ENCODE measurements around the gene SNED1. TPM values are rescaled to one million over a fixed set of nuclear protein-coding genes. Genes with fewer than 3 reads are reported as not detected.

The SNED1 gene
- total RNA-seq, 1 experiment from 2014 or later, result 3.2 TPM

DNA sequence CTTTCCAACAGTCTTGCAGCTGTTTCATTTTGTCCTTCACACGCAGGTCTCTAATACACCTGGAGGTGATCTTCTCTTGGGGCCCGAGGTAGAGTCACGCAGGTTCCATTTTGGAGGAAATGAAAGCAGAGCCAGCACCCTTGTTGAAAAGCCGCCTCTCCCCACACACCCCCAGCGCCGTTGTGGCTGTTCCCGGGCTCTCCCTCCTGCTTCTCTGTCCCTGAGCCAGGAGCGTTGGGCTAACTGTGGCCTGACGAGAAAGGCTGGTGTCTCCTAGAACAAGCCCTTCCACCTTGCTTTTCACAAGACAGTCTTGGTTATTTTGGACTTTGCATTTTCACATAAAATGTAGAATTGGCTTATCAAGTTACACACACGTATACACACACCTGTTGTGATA is 16.3 kb downstream of the SNED1 start (continued):
- TF ChIP-seq AR (CRISPR knock-in tag; IDR thresholded peaks at IDR 0.05), result no peak
- TF ChIP-seq, protein P1, sequence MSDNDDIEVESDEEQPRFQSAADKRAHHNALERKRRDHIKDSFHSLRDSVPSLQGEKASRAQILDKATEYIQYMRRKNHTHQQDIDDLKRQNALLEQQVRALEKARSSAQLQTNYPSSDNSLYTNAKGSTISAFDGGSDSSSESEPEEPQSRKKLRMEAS (CRISPR knock-in tag; IDR thresholded peaks at IDR 0.05), result no peak
- TF ChIP-seq SOX15 (CRISPR knock-in tag; IDR thresholded peaks at IDR 0.05), result no peak
- TF ChIP-seq NR1H2 (CRISPR knock-in tag; IDR thresholded peaks at IDR 0.05), result no peak
- TF ChIP-seq E2F4 (CRISPR knock-in tag; IDR thresholded peaks at IDR 0.05; ENCODE audit: borderline replicate concordance, low read depth), result no peak
- TF ChIP-seq SMAD3 (CRISPR knock-in tag; IDR thresholded peaks at IDR 0.05; ENCODE audit: borderline replicate concordance), result no peak
- TF ChIP-seq FOXJ3 (CRISPR knock-in tag; IDR thresholded peaks at IDR 0.05; ENCODE audit: borderline replicate concordance), result no peak

GRCh38 chr2:241015439-241015838 is 17.0 kb downstream of the SNED1 start:
- Mint-ChIP-seq H3K27me3 (ENCODE audit: low read depth) (no peaks in the 10 kb centered on the region), H3K4me1 (no peaks in the 10 kb centered on the region), H3K27ac (peak overlapping the region; percentile 7; the same call in 1 of the 2 replicates), H3K4me3 (no peak overlapping the region), H3K9me3 (peaks cover 3% of the 10 kb centered on the region; the same call in 1 of the 2 replicates), H3K36me3 (no peaks in the 10 kb centered on the region)
- DNase-seq (ENCODE audit: low spot score), result no peak
- TF ChIP-seq, protein P2, sequence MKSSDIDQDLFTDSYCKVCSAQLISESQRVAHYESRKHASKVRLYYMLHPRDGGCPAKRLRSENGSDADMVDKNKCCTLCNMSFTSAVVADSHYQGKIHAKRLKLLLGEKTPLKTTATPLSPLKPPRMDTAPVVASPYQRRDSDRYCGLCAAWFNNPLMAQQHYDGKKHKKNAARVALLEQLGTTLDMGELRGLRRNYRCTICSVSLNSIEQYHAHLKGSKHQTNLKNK (CRISPR knock-in tag; IDR thresholded peaks at IDR 0.05), result no peak
- TF ChIP-seq HMGA2 (CRISPR knock-in tag; IDR thresholded peaks at IDR 0.05), result no peak
- TF ChIP-seq, protein P3, sequence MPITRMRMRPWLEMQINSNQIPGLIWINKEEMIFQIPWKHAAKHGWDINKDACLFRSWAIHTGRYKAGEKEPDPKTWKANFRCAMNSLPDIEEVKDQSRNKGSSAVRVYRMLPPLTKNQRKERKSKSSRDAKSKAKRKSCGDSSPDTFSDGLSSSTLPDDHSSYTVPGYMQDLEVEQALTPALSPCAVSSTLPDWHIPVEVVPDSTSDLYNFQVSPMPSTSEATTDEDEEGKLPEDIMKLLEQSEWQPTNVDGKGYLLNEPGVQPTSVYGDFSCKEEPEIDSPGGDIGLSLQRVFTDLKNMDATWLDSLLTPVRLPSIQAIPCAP (CRISPR knock-in tag; IDR thresholded peaks at IDR 0.05), result no peak
- no peak for TF ChIP-seq STAT6 (CRISPR knock-in tag; conservative IDR thresholded peaks at IDR 0.05; ENCODE audit: low read depth)
- TF ChIP-seq ZBTB21 (CRISPR knock-in tag; IDR thresholded peaks at IDR 0.05; ENCODE audit: borderline replicate concordance), result no peak
- TF ChIP-seq TEAD1 (CRISPR knock-in tag; IDR thresholded peaks at IDR 0.05), result no peak
- TF ChIP-seq, protein P4, sequence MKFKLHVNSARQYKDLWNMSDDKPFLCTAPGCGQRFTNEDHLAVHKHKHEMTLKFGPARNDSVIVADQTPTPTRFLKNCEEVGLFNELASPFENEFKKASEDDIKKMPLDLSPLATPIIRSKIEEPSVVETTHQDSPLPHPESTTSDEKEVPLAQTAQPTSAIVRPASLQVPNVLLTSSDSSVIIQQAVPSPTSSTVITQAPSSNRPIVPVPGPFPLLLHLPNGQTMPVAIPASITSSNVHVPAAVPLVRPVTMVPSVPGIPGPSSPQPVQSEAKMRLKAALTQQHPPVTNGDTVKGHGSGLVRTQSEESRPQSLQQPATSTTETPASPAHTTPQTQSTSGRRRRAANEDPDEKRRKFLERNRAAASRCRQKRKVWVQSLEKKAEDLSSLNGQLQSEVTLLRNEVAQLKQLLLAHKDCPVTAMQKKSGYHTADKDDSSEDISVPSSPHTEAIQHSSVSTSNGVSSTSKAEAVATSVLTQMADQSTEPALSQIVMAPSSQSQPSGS (CRISPR knock-in tag; IDR thresholded peaks at IDR 0.05; ENCODE audit: borderline replicate concordance, low read depth), result no peak
- TF ChIP-seq, protein P5, sequence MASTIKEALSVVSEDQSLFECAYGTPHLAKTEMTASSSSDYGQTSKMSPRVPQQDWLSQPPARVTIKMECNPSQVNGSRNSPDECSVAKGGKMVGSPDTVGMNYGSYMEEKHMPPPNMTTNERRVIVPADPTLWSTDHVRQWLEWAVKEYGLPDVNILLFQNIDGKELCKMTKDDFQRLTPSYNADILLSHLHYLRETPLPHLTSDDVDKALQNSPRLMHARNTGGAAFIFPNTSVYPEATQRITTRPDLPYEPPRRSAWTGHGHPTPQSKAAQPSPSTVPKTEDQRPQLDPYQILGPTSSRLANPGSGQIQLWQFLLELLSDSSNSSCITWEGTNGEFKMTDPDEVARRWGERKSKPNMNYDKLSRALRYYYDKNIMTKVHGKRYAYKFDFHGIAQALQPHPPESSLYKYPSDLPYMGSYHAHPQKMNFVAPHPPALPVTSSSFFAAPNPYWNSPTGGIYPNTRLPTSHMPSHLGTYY (CRISPR knock-in tag; IDR thresholded peaks at IDR 0.05), result no peak
- no peak for TF ChIP-seq ELF4 (CRISPR knock-in tag; IDR thresholded peaks at IDR 0.05; ENCODE audit: low read depth)
- no peak for TF ChIP-seq IRF2 (CRISPR knock-in tag; IDR thresholded peaks at IDR 0.05; ENCODE audit: borderline replicate concordance, low read depth)
- no peak for TF ChIP-seq ATF1 (CRISPR knock-in tag; IDR thresholded peaks at IDR 0.05)
- TF ChIP-seq ZNF263 (CRISPR knock-in tag; IDR thresholded peaks at IDR 0.05; ENCODE audit: low read depth), result no peak
- TF ChIP-seq, protein P6, sequence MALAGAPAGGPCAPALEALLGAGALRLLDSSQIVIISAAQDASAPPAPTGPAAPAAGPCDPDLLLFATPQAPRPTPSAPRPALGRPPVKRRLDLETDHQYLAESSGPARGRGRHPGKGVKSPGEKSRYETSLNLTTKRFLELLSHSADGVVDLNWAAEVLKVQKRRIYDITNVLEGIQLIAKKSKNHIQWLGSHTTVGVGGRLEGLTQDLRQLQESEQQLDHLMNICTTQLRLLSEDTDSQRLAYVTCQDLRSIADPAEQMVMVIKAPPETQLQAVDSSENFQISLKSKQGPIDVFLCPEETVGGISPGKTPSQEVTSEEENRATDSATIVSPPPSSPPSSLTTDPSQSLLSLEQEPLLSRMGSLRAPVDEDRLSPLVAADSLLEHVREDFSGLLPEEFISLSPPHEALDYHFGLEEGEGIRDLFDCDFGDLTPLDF (CRISPR knock-in tag; IDR thresholded peaks at IDR 0.05), result no peak
- ChIA-PET POLR2A (no interaction called here), CTCF (no interaction called here)
- ATAC-seq, result no peak
